Femur (tissue), 1 donor: ENCODE results near the gene PPP1R16B.
A peak's percentile ranks its signal among the peaks of the same experiment; 100 is the strongest.
"Not testable (repeated sequence)": the region's sequence is repeated elsewhere in the genome, so short reads cannot be mapped to it uniquely, and the experiment has no call there.

Experiments
- DNase-seq: peaks from one replicate; pipeline ENCODE4 v3.0.0-alpha.2; 2017

The PPP1R16B gene

GRCh38 chr20:38794057-38794456 lies 11.4 kb upstream of the PPP1R16B start:
- DNase-seq: not testable (repeated sequence)

- no peak for DNase-seq
Observed at GRCh38 chr20:38798266-38798665, 7.2 kb upstream of the PPP1R16B start.

- DNase-seq: no peak
Observed at GRCh38 chr20:38799203-38799602, 6.3 kb upstream of the PPP1R16B start.

DNA sequence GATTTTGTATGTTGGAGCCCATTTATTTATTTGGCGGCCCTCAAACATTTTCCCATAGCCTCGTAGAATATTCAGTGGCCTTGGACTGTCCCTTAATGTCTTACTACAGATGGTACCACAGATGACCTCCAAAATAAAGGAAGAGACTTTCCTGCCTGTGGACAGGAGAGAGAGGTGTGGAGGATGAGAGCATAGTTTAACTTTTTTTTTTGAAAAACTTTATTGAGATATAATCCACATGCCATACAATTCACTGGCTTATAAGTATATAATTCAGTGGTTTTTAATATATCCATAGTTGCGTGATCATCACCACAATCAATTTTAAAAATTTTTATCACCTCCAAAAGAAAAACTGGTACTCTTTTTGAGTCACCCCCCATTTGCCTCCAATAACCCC lies 4.6 kb upstream of the PPP1R16B start:
- no peak for DNase-seq

- DNase-seq: no peak
Observed at GRCh38 chr20:38804221-38804620, 1.3 kb upstream of the PPP1R16B start.

DNA sequence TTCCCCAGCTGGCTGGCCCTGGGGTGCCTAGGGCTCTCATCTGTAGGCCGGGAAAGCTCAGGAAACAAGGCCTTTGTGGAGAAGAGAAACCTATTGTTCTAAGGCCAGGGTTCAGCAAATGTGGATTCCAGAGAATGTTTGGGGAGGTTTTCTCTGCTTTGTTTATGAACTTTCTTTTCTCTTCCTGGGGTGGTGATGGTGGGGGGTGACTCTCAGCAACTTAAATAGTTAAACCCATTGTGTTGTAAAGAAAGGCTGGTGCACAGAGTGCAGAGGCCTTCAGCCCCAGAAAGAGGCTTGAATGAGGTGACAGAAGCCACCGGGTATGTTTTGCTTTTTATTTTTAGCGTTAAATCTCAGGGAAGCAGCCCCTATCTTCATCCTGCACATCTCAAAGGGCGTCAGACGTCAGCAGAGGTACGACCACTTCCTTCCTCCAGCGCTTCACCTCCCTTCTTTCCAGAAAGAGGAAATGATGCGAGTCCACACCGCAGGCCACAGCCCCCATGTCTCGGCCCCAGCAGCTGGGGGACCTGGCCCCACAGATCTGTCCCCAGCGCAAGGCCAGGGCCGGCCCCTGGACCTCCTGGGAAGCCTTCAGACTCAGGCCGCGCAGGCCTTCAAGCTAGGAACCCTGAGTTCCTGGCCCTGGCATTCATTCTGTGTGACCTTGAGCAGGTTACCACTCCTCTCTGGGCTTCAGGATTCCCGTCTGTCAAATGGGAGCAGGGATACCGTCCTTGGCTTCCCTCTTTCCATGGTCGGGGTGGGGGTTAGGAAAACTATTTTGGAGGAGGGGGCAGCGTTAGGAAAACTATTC lies 605 bp upstream of the PPP1R16B start:
- peak; percentile 32 for DNase-seq

DNA sequence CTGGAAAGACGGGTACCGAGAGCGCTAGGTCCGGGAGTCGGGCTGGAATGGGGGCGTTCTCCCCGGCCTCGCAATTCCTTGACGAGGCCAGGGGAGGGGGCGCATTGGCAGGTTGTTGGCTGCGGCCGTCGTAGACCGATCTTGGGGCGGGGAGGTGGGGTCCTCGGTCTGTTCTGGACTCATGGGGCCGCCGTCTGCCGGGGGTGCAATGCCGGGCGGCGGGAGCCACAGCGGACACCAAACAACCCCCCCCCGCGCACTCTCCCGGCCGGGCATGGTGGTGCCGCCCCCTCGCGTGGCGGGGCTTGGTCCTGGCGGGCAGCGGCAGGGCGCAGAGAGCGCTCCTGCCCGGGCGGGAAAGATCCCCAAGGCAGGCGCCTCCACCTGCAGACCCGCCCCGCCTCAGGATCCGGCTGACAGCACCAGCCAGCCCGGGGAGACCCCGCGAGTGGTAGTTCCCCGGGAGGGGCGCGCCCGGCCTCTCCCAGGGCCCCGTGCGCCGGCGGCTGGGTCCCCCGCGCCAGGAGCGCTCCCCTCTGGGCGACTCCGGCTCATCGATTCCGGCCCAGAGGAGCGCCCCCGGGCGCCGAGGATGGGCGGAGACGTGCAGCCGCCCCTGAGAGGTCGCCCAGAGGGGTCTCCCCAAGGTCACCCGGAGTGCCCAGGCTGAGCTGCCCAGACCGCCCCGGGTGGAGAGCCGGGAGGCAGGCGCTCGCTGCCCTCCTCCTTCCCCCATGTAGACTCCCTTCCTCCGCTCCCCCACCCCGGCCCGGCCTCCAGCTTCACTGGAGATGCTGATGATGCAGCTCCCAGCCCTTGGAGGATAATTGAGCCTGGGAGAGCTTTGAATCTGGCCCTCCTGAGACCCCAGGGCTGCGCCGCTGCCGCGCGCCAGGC lies 709 bp downstream of the PPP1R16B start:
- DNase-seq: no peak

GRCh38 chr20:38806855-38807655 lies 1.6 kb downstream of the PPP1R16B start:
- DNase-seq: no peak

GRCh38 chr20:38809942-38810341 lies 4.4 kb downstream of the PPP1R16B start:
- DNase-seq: no peak

GRCh38 chr20:38810926-38811630 lies 5.6 kb downstream of the PPP1R16B start:
- no peak for DNase-seq

GRCh38 chr20:38811769-38812168 lies 6.3 kb downstream of the PPP1R16B start:
- no peak for DNase-seq

DNA sequence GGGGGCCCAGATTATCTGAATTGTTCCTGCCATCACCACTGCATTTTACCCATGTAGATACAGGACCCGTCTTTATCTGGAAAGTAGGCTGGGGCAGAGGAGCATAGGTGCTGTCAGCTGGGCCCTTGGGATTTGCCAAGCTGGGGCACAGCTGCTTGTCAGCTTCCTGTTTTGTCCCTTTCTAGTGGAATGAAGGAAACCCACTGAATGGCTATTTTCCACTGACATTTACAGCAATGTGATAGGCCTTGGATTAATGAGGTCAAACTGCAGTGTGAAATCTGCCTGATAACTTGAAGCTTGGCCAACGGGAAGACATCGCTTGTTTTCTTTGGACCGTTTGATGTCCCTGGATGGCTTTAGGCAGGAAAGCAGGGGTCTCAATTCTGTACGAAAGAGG lies 6.7 kb downstream of the PPP1R16B start:
- no peak for DNase-seq

- no peak for DNase-seq
Observed at GRCh38 chr20:38812709-38813573, 7.4 kb downstream of the PPP1R16B start.

- not testable (repeated sequence) for DNase-seq
Observed at GRCh38 chr20:38813574-38813962, 8.1 kb downstream of the PPP1R16B start.

- no peak for DNase-seq
Observed at GRCh38 chr20:38815446-38815845, 9.9 kb downstream of the PPP1R16B start.

- no peak for DNase-seq
Observed at GRCh38 chr20:38818113-38819065, 12.9 kb downstream of the PPP1R16B start.

- DNase-seq: no peak
Observed at GRCh38 chr20:38825571-38825900, 20.0 kb downstream of the PPP1R16B start.

DNA sequence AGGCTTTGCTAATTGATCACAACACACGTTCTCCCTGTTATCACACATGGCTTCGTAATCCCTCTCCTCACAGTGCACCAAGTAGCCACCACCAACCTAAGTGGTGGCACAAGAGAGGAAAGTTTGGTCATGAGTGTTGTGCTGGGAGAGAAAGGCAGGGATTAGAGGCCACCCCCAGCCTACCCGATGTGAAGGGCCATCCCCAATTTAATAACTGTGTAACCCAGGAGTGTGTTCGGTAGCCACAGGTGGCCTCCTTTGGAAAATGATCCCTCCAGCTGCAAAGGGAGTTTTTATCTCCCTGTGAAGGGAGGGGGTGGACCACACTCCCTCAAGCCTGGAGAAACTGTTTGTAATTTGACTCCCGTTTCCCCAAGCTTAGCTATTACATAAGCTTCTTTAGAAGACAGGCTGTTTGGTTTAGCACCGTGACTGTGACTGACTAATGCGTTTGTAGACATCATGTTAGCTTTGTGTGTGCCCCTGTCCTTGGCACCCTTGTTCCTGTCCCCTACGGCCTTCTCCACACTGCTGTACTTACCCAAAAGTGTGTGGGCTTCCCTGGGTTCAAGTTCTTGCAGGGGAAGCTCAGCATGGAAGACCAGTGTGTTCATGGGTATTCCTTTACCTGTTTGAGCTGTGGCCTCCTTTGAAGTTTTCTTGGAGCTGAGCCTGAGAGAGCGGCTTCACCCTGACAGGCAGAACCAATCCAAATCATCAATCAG lies 20.6 kb downstream of the PPP1R16B start:
- no peak for DNase-seq

DNA sequence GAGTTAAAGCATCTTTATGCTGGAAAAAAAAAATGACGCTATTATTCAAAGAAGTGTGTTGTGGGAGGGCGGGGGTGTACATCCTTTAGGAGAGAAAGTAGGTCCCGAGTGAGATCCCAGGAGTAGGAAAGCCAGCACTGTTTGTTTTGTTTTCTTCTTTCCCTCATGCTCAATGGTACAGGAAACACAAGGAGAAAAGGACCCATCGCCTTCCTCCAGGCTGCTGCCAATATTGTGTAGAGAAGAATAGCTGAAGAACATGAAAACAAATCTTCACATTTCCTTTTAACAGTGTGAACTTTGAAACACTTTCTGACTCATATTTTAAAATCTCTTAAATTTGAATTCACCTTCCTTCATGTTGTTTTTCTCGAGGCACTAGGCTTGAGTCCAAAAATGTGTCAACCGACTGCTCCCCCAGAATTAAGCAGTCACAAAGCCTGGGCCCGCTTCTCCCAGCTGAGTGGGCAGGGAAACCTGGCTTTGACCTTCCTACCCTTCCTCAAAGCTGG lies 22.3 kb downstream of the PPP1R16B start:
- no peak for DNase-seq
